Measurements from ENCODE around the gene VCX2. TPM values are rescaled to one million over a fixed set of nuclear protein-coding genes. Genes with fewer than 3 reads are reported as not detected.
"Not testable (repeated sequence)": the region's sequence is repeated elsewhere in the genome, so short reads cannot be mapped to it uniquely, and the experiment has no call there.

The VCX2 gene
- total RNA-seq (not detected), polyA plus RNA-seq (not detected)
- long read RNA-seq, donor 1: 0 reads
- long read RNA-seq, donor 2: 0 reads

- H3K4me3 ChIP-seq; intact Hi-C loops (cut with DNase I); ATAC-seq: not testable (repeated sequence)
These were observed at the start of gene VCX2 for GRCh38 chrX:8171169-8171568. Gene VCX2, minus strand, starts transcription at chrX:8171267. Its CDS starts 624 bp downstream, at chrX:8170643.

DNA sequence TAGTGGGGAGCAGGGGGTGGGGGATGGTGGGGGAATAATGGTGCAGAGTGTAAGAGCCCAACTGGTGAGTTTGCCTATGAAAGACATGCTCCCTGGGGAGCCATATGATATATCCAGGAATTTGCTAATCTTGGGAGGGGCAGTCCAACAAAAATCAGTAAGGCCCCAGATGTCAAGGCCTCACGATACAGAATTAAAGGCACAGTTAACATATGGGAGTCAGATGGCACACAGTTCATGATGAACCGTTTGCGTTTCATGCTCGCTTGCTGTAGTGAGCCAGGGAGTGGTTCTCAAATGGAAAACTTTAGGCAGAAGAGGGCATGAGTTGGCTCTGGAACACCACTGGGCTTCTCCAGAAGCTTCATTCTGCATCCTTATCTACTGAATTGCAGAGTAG is 33.9 kb upstream of the VCX2 start:
- WGBS, 3 donors: 42 to 82% (median 72%) methylated on average over 4 of the region's 4 CpGs
- no peak for TF ChIP-seq CTCF (IDR thresholded peaks at IDR 0.05)

More at GRCh38 chrX:8171169-8171568, at the start of gene VCX2:
- H3K27ac ChIP-seq; H3K9me3 ChIP-seq; H3K4me1 ChIP-seq; DNase-seq; H3K27me3 ChIP-seq (ENCODE audit: insufficient read depth in 3 of 3, low read length in 2 of 3); H3K36me3 ChIP-seq (ENCODE audit: insufficient read depth in 1 of 2, low read depth in 1 of 2): not testable (repeated sequence)
- 75 to 97% (median 93%) methylated on average over 3 of the region's 3 CpGs for WGBS, 3 donors

GRCh38 chrX:8204169-8204935 is 33.3 kb upstream of the VCX2 start:
- Histone ChIP-seq H3K36me3 (ENCODE audit: insufficient read depth in 1 of 2, low read depth in 1 of 2) (no peaks in the 10 kb centered on the region), H3K4me3 (no peak overlapping the region), H3K27ac (no peak overlapping the region), H3K4me1 (no peaks in the 10 kb centered on the region), H3K9me3 (no peaks in the 10 kb centered on the region), H3K27me3 (ENCODE audit: insufficient read depth in 3 of 3, low read length in 2 of 3) (no peaks in the 10 kb centered on the region)
- ATAC-seq (no peak), DNase-seq (no peak)
- 59 to 94% (median 89%) methylated on average over 6 of the region's 6 CpGs for WGBS, 3 donors
- intact Hi-C loops (cut with DNase I): no loop called here
- no peak for TF ChIP-seq CTCF (IDR thresholded peaks at IDR 0.05)

More for the DNA sequence above, 33.9 kb upstream of the VCX2 start:
- no peaks in the 10 kb centered on the region for H3K4me1 ChIP-seq
- no peak overlapping the region for H3K27ac ChIP-seq
- ATAC-seq (no peak), DNase-seq (no peak)
- H3K36me3 ChIP-seq (ENCODE audit: insufficient read depth in 1 of 2, low read depth in 1 of 2): no peaks in the 10 kb centered on the region
- no peak overlapping the region for H3K4me3 ChIP-seq
- no peaks in the 10 kb centered on the region for H3K9me3 ChIP-seq
- intact Hi-C loops (cut with DNase I): no loop called here
- no peaks in the 10 kb centered on the region for H3K27me3 ChIP-seq (ENCODE audit: insufficient read depth in 3 of 3, low read length in 2 of 3)

DNA sequence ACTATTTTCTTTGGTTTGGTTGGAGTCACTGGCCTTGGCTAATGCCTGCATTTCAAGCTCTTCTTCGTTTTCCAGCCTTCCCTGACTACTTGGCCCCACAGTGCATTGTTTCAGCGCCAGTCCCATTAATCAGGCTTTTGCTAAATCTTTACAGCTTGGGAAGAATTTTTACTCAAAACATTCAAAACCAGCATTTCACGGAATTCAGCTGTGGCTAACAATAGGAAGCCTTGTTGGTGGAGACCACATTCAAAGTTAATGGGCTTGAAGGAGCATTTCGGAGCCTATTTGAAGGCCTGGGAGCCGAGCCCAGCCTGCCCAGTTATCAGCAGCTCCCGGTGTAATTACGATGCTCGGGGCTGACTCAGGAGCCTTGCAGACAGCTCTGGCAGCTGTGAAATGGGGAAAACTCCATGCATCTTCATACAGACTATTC is 30.8 kb upstream of the VCX2 start:
- WGBS, 3 donors: 31 to 39% (median 35%) methylated on average over 8 of the region's 8 CpGs
- TF ChIP-seq CTCF (IDR thresholded peaks at IDR 0.05): no peak
- H3K9me3 ChIP-seq: no peaks in the 10 kb centered on the region
- H3K4me1 ChIP-seq: no peaks in the 10 kb centered on the region
- DNase-seq: peak in 1 of 2 donors; percentile 14
- H3K4me3 ChIP-seq: no peak overlapping the region
- H3K27ac ChIP-seq: no peak overlapping the region
- no peaks in the 10 kb centered on the region for H3K36me3 ChIP-seq (ENCODE audit: insufficient read depth in 1 of 2, low read depth in 1 of 2)
- intact Hi-C loops (cut with DNase I): no loop called here
- H3K27me3 ChIP-seq (ENCODE audit: insufficient read depth in 3 of 3, low read length in 2 of 3): no peaks in the 10 kb centered on the region
- ATAC-seq: no peak

DNA sequence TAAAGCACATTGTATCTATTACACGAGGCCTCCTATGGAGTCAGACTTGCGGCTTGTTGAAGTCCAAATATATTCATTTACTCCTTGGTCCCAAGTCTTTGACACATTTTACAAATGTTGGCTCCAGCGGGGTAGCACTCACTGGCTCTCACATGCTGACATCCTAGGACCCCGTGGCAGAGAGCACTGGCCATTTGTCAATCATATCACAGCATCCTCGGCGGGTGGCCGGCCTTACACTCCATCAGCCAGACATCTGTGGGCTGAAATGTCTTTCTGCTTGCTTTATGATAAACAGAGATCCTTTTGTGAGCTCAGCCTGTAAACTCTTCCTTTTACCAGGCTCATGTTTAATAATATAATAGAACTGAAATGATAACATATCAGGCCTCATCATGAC is 25.7 kb upstream of the VCX2 start:
- no peaks in the 10 kb centered on the region for H3K36me3 ChIP-seq (ENCODE audit: insufficient read depth in 1 of 2, low read depth in 1 of 2)
- H3K27me3 ChIP-seq (ENCODE audit: insufficient read depth in 3 of 3, low read length in 2 of 3): no peaks in the 10 kb centered on the region
- WGBS, 3 donors: 69 to 90% (median 90%) methylated on average over 7 of the region's 7 CpGs
- no peak for ATAC-seq
- no peak for TF ChIP-seq CTCF (IDR thresholded peaks at IDR 0.05)
- H3K27ac ChIP-seq: no peak overlapping the region
- H3K4me1 ChIP-seq: no peaks in the 10 kb centered on the region
- DNase-seq: no peak
- H3K4me3 ChIP-seq: no peak overlapping the region
- intact Hi-C loops (cut with DNase I): no loop called here
- no peaks in the 10 kb centered on the region for H3K9me3 ChIP-seq

All from psoas muscle (tissue), 8 donors.